ENCODE data around the gene ZNF730.
"Not testable (repeated sequence)": the region's sequence is repeated elsewhere in the genome, so short reads cannot be mapped to it uniquely, and the experiment has no call there.

Gene ZNF730

GRCh38 chr19:23116802-23117571 lies at the start of gene ZNF730:
Gene ZNF730, plus strand, starts transcription at chr19:23117025. Its CDS starts 149 bp downstream, at chr19:23117174.
- Mint-ChIP-seq H3K9me3 (ENCODE audit: low read depth) (peaks cover 4% of the 10 kb centered on the region), H3K4me1 (ENCODE audit: low read depth) (peaks cover 6% of the 10 kb centered on the region), H3K36me3 (peaks cover 4% of the 10 kb centered on the region), H3K27ac (no peak within 1 kb of the TSS), H3K27me3 (peaks cover 12% of the 10 kb centered on the region), H3K4me3 (peak within 1 kb of the TSS; percentile 82)

GRCh38 chr19:23070353-23071146 lies 46.3 kb upstream of the ZNF730 start:
- Mint-ChIP-seq H3K27me3 (peaks cover 24% of the 10 kb centered on the region), H3K4me3 (no peak overlapping the region), H3K27ac (no peak overlapping the region), H3K4me1 (ENCODE audit: low read depth) (peaks cover 4% of the 10 kb centered on the region), H3K36me3 (peaks cover 3% of the 10 kb centered on the region), H3K9me3 (ENCODE audit: low read depth) (peaks cover 5% of the 10 kb centered on the region)

- Mint-ChIP-seq H3K4me1 (ENCODE audit: low read depth) (peaks cover 4% of the 10 kb centered on the region), H3K27ac (no peak overlapping the region), H3K9me3 (ENCODE audit: low read depth) (peaks cover 8% of the 10 kb centered on the region), H3K36me3 (peaks cover 5% of the 10 kb centered on the region), H3K4me3 (no peak overlapping the region), H3K27me3 (peaks cover 26% of the 10 kb centered on the region)
These were observed 45.7 kb upstream of the ZNF730 start for GRCh38 chr19:23071147-23071511.

- peaks cover 7% of the 10 kb centered on the region for H3K36me3 Mint-ChIP-seq
These were observed 41.6 kb upstream of the ZNF730 start for GRCh38 chr19:23075031-23075733.

GRCh38 chr19:23077776-23078175 lies 39.0 kb upstream of the ZNF730 start:
- not testable (repeated sequence) for H3K4me3 Mint-ChIP-seq; H3K4me1 Mint-ChIP-seq (ENCODE audit: low read depth); H3K36me3 Mint-ChIP-seq; H3K27ac Mint-ChIP-seq
- Mint-ChIP-seq H3K9me3 (ENCODE audit: low read depth) (peaks cover 14% of the 10 kb centered on the region), H3K27me3 (peaks cover 16% of the 10 kb centered on the region)

More at GRCh38 chr19:23075031-23075733, 41.6 kb upstream of the ZNF730 start:
- Mint-ChIP-seq H3K4me1 (ENCODE audit: low read depth) (peaks cover 7% of the 10 kb centered on the region), H3K27me3 (peaks cover 23% of the 10 kb centered on the region), H3K27ac (no peak overlapping the region), H3K9me3 (ENCODE audit: low read depth) (peaks cover 10% of the 10 kb centered on the region), H3K4me3 (peak overlapping the region; percentile 59)

GRCh38 chr19:23093832-23094231 lies 23.0 kb upstream of the ZNF730 start:
- Mint-ChIP-seq H3K27me3 (no peaks in the 10 kb centered on the region), H3K4me3 (no peak overlapping the region), H3K9me3 (ENCODE audit: low read depth) (peaks cover 10% of the 10 kb centered on the region), H3K4me1 (ENCODE audit: low read depth) (no peaks in the 10 kb centered on the region), H3K36me3 (peaks cover 2% of the 10 kb centered on the region), H3K27ac (no peak overlapping the region)

GRCh38 chr19:23095418-23095817 lies 21.4 kb upstream of the ZNF730 start:
- Mint-ChIP-seq H3K27me3 (no peaks in the 10 kb centered on the region), H3K4me1 (ENCODE audit: low read depth) (no peaks in the 10 kb centered on the region), H3K9me3 (ENCODE audit: low read depth) (peaks cover 6% of the 10 kb centered on the region), H3K4me3 (no peak overlapping the region), H3K27ac (no peak overlapping the region), H3K36me3 (no peaks in the 10 kb centered on the region)

- no peak overlapping the region for H3K4me3 Mint-ChIP-seq
These were observed 18.5 kb upstream of the ZNF730 start for GRCh38 chr19:23098286-23098685.

GRCh38 chr19:23098988-23099387 lies 17.8 kb upstream of the ZNF730 start:
- H3K27ac Mint-ChIP-seq: no peak overlapping the region
- no peaks in the 10 kb centered on the region for H3K4me1 Mint-ChIP-seq (ENCODE audit: low read depth)
- peaks cover 3% of the 10 kb centered on the region for H3K36me3 Mint-ChIP-seq
- no peaks in the 10 kb centered on the region for H3K27me3 Mint-ChIP-seq
- H3K4me3 Mint-ChIP-seq: no peak overlapping the region
- H3K9me3 Mint-ChIP-seq (ENCODE audit: low read depth): peaks cover 6% of the 10 kb centered on the region

More at GRCh38 chr19:23098286-23098685, 18.5 kb upstream of the ZNF730 start:
- H3K9me3 Mint-ChIP-seq (ENCODE audit: low read depth): peaks cover 6% of the 10 kb centered on the region
- no peak overlapping the region for H3K27ac Mint-ChIP-seq
- H3K27me3 Mint-ChIP-seq: no peaks in the 10 kb centered on the region
- H3K36me3 Mint-ChIP-seq: peaks cover 3% of the 10 kb centered on the region
- H3K4me1 Mint-ChIP-seq (ENCODE audit: low read depth): no peaks in the 10 kb centered on the region

- no peak overlapping the region for H3K27ac Mint-ChIP-seq
- H3K4me3 Mint-ChIP-seq: no peak overlapping the region
- H3K4me1 Mint-ChIP-seq (ENCODE audit: low read depth): no peaks in the 10 kb centered on the region
- peaks cover 3% of the 10 kb centered on the region for H3K36me3 Mint-ChIP-seq
- H3K9me3 Mint-ChIP-seq (ENCODE audit: low read depth): peaks cover 4% of the 10 kb centered on the region
- no peaks in the 10 kb centered on the region for H3K27me3 Mint-ChIP-seq
These were observed 16.9 kb upstream of the ZNF730 start for GRCh38 chr19:23099966-23100365.

GRCh38 chr19:23101241-23101640 lies 15.6 kb upstream of the ZNF730 start:
- Mint-ChIP-seq H3K27me3 (no peaks in the 10 kb centered on the region), H3K4me1 (ENCODE audit: low read depth) (no peaks in the 10 kb centered on the region), H3K4me3 (no peak overlapping the region), H3K27ac (no peak overlapping the region), H3K9me3 (ENCODE audit: low read depth) (no peaks in the 10 kb centered on the region), H3K36me3 (peaks cover 3% of the 10 kb centered on the region)

- no peak overlapping the region for H3K27ac Mint-ChIP-seq
- H3K4me1 Mint-ChIP-seq (ENCODE audit: low read depth): peaks cover 6% of the 10 kb centered on the region
- H3K9me3 Mint-ChIP-seq (ENCODE audit: low read depth): peaks cover 8% of the 10 kb centered on the region
- peaks cover 6% of the 10 kb centered on the region for H3K36me3 Mint-ChIP-seq
- H3K4me3 Mint-ChIP-seq: peak overlapping the region; percentile 20
- H3K27me3 Mint-ChIP-seq: peaks cover 14% of the 10 kb centered on the region
These were observed 1.6 kb downstream of the ZNF730 start for GRCh38 chr19:23118400-23118799.

- H3K27ac Mint-ChIP-seq; H3K27me3 Mint-ChIP-seq; H3K4me1 Mint-ChIP-seq (ENCODE audit: low read depth); H3K36me3 Mint-ChIP-seq; H3K4me3 Mint-ChIP-seq; H3K9me3 Mint-ChIP-seq (ENCODE audit: low read depth): not testable (repeated sequence)
These were observed 17.4 kb downstream of the ZNF730 start for GRCh38 chr19:23134211-23134610.

- Mint-ChIP-seq H3K4me1 (ENCODE audit: low read depth) (no peaks in the 10 kb centered on the region), H3K27me3 (no peaks in the 10 kb centered on the region), H3K4me3 (no peak overlapping the region), H3K36me3 (peaks cover 17% of the 10 kb centered on the region), H3K27ac (no peak overlapping the region), H3K9me3 (ENCODE audit: low read depth) (peaks cover 33% of the 10 kb centered on the region)
These were observed 29.0 kb downstream of the ZNF730 start for GRCh38 chr19:23145617-23146415.
